HG03469 (cell line): Measurements from ENCODE around the gene TMEM258.

ENCODE experiments used
- ATAC-seq: cut with Tn5 transposase; IDR thresholded peaks from one replicate; pipeline ENCODE4 v1.9.1; 2021; ENCODE audit warnings: mild to moderate bottlenecking, moderate library complexity, moderate number of reproducible peaks; ENCODE audit not compliant: unreplicated experiment

The TMEM258 gene

GRCh38 chr11:61792310-61793082, at the start of gene TMEM258, which contains the start of gene FEN1:
Gene TMEM258, minus strand, starts transcription at chr11:61792599. Its CDS starts 41 bp downstream, at chr11:61792558.
Gene FEN1, plus strand, starts transcription at chr11:61792911. Its CDS starts 2,451 bp downstream, at chr11:61795362.
- ATAC-seq, result peak; percentile 65

DNA sequence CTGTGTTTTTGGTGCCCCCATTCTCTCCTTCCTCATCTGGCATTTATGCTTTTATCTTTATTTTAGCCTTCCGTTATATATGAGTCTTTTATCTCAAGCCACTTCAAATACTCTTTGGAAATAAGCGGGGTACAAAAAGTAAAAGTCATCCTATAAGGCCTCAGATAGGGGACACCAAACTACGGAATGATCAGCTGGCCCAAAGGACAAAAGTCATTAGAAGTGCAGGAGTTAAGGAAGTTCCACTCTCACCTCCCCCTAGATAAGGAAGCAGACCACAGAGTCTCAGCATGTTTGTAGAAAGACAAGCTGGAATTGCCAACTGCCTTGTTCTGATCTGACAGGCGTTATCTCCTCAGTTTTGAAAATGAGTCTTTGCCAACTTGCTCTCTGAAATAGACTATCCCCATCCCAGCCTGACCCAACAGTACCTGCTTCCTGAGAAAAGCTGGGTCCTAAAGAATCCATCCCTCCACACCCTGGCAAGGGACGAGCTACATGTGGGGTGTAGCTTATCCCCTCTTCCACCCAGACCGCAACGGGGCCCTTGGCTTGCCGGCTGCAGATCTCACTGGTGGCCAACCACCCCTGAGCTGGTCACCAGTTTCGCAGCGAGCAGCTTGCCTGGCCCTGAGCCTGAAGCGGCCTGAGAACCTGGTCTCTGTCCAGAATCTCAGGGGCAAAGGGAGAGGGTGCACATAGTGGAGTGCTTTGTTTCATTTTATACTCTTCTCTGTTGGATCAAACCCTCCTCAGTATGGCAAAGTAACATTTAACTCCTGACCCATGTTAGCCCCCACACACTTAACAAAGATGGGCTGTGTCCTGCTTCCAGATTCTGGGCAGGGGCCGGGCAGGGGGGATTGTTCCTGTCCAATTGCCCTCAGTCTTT, 49.5 kb upstream of the TMEM258 start:
- ATAC-seq, result no peak

DNA sequence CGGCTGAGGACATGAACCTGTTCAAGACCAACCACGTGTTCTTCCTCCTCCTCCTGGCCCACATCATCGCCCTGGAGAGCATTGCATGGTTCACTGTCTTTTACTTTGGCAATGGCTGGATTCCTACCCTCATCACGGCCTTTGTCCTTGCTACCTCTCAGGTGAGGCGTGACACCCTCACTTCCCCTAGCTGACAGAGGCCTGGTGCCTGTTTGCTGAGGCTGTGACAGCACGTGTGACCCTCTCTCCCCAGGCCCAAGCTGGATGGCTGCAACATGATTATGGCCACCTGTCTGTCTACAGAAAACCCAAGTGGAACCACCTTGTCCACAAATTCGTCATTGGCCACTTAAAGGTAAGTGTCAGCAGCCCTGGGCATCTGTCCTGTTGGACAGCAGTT, 48.0 kb upstream of the TMEM258 start:
- ATAC-seq, result no peak

DNA sequence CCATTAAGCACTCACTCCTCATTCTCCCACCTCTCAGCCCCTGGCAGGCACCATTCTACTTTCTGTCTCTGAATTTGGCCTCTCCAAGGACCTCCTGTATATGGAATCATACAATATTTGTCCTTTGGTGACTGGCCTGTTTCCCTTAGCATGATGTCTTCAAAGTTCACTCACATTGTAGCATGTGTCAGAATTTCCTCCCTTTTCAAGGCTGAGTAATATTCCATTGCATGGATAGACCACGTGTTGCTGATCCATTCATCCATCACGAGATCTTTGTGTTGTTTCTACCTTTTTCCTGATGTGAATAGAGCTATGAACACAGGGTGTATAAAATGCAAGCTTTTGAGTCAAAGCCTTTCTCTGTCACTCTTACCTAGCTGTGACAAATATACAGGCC, 47.3 kb upstream of the TMEM258 start:
- ATAC-seq, result no peak

DNA sequence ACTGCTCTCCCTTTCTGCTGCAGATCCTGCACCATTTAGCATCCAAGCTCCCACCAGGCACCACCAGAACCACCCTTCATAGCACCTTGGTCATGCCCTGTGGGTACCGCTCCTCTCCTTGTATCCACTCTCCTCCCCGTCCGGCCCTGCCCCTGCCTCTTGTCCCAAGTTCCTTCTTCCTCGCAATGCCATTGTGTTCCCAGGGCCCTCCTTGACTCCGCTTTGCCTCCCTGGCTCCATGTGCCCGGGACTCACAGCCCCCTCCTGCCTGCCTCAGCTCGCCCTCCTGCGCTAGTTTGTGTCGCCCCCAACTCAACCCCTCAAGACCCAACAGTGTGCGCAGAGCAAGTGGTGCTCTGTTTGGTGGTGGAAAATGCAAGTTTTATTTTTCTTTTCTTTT, 46.5 kb upstream of the TMEM258 start:
- no peak for ATAC-seq

GRCh38 chr11:61838501-61838900, 46.1 kb upstream of the TMEM258 start:
- no peak for ATAC-seq

DNA sequence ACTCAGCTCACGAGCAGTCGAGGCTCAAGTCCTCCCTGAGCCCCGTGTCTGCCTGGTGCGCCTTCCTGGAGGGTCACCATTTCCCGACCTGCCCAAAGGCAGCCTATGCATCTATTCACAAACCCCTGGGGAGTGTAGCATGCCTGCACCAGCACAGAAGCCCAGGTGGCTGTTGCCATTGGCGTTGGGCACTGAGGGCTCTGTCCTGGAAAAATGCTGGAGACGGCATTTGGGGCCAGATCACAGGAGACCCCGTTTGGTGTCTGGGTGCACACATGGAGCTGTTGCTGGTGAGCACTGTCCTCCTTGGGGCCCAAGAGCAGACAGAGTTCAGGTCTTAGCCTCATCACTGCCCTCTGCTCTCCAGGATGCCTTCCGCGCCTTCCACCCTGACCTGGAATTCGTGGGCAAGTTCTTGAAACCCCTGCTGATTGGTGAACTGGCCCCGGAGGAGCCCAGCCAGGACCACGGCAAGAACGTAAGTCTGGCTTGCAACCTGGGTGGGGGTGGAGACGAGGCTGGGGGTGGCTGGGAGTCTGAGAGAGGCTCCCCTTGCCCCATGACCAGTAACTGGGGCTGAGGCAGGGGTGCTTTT, 45.1 kb upstream of the TMEM258 start:
- ATAC-seq, result no peak

DNA sequence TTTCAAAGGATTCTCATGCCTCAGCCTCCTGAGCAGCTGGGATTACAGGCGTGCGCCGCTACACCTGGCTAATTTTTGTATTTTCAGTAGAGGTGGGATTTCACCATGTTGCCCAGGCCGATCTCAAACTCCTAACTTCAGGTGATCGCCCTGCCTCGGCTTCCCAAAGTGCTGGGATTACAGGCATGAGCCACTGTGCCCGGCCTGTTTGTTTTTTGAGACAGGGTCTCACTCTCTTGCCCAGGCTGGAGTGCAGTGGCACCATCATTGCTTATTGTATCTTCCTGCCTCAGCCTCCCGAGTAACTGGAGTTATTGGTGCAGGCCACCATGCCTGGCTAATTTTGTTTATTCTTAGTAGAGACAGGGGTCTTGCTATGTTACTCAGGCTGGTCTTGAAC, 43.8 kb upstream of the TMEM258 start:
- ATAC-seq, result no peak

GRCh38 chr11:61834278-61835048, 42.1 kb upstream of the TMEM258 start:
- ATAC-seq, result peak; percentile 69

GRCh38 chr11:61833926-61834277, 41.5 kb upstream of the TMEM258 start:
- ATAC-seq, result no peak

DNA sequence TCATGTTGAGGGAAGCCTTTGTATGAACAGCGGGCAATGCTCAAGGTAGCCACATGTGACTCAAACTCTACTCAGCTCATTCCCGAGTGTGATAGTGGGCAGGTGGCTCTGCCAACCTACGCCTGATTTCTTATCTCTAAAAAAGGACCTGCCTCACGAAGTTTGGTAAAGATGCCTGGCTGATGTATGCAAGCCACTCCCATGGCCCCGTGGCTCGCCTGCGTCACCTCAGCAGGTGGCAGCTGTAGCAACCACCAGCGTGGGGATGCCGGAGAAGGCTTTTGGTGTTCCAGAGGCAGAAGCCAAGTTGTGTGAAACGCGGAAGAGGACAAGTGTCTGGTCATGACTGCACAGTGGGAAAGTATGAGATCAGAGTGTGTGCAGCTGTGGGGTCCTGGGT, 41.1 kb upstream of the TMEM258 start:
- no peak for ATAC-seq

GRCh38 chr11:61832754-61833153, 40.4 kb upstream of the TMEM258 start:
- no peak for ATAC-seq

DNA sequence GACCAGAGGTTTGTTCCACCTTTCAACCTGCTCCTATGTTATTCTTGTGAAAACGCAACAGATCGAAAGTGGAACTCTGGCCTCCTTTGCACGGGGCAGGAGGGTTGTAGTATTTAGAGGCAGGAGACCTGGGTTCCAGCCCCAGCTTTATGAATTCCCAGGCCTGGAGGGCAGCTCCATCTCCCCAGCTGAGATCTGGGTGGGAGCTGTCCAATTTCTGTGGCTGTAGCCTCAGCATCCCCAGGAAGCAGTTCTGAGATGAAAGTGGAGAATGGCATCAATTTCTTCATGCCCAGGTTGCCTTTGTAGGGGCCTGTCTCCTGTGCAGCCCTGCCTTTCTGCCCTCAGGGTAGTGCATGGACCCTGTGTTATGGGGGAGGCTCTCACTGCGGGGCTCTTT, 39.8 kb upstream of the TMEM258 start:
- ATAC-seq, result no peak

GRCh38 chr11:61830237-61831105, 38.1 kb upstream of the TMEM258 start:
- no peak for ATAC-seq

DNA sequence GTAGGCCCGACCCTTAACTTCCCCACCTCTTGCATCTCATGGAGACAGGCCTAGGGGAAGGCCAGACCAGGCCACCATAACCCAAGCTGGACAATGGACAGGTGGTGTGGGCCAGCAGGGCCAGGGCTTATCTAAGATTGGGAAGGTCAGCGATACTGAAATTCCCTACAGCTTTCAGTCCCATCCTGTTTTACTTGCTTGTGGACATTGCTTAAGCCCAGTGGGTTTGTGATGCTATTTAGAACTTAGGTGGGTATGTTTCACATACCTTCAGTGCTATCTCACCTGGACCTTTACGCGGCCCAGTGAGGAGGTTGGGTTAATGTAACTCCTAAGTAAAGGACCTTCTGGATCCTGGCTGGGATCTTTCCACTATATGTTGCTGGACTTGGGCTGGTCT, 37.4 kb upstream of the TMEM258 start:
- ATAC-seq, result no peak

- no peak for ATAC-seq
These were observed 36.4 kb upstream of the TMEM258 start for GRCh38 chr11:61828629-61829407.

GRCh38 chr11:61828379-61828628, 35.9 kb upstream of the TMEM258 start:
- ATAC-seq, result no peak

DNA sequence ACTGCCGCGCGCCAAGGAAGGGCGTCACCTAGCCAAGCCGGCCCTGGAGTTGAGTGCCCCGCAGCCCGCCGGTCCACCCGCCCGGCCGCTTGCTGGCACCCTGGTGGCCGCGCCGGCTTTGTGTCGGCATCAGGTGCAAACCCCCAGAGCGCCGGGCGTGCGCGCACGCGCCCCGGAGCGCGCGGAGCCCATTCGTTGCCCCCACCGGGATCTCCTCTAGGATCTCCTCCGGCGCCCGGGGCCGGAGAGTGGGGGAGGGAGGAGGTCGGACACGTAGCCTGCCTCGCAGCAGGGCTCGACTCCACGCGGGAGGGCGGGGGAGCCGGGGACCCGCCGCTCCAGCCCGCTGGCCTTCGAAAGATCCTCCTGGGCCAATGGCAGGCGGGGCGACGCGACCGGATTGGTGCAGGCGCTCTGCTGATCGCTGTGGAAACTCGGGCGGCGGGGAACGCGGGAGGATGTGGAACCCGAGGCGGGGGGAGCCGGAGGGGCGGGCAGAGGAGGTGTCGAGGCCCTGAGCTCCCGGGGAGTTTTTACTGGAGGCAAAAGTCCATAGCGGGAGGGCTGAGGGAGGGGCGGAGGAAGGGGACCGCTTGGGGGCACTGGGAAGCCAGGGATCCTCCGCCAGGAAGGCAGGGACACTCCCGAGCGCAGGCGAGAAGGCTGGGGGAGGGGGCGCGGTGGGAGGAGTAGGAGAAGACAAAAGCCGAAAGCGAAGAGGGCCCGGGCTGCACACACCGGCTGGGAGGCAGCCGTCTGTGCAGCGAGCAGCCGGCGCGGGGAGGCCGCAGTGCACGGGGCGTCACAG, 35.4 kb upstream of the TMEM258 start, which contains the start of gene FADS2:
FADS2 (plus strand) TSS at position 730 of the 808 bp plus-strand sequence. CDS start 91 bp downstream, outside the sequence.
- ATAC-seq, result peak; percentile 59
